ENCODE results near the gene TPST1.

TPST1 gene

GRCh38 chr7:66255534-66256100 lies 50.5 kb downstream of the TPST1 start:
- Histone ChIP-seq H3K4me3 (no peak overlapping the region), H3K27ac (no peak overlapping the region)

DNA sequence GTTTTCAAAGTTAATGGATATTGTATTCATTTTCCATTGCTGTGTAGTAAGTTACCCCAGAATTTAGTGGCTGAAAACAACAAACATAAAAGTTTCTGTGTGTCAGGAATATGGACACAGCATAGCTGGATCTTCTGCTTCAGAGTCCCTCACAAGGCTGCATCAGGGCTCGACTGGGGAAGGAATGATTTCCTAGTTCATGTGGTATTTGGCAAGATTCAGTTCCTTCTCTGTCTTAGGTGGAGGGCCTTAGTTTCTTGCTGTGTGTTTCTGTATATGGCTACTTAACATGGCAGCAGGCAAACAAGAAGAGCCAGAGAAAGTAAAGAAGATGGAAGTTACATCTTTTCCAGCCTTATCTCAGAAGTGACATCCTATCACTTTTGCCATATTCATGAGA lies 51.1 kb downstream of the TPST1 start:
- no peaks in the 10 kb centered on the region for H3K9me3 ChIP-seq (ENCODE audit: low read depth, low read length)
- TF ChIP-seq FOXP2 (optimal IDR thresholded peaks at IDR 0.05; ENCODE audit: control extremely low read depth, extremely low read length, insufficient read depth) (no peak), EZH2 (IDR thresholded peaks at IDR 0.05) (no peak), POLR2AphosphoS5 (IDR thresholded peaks at IDR 0.05; ENCODE audit: borderline replicate concordance, low read depth, low read length) (no peak)
- H3K9ac ChIP-seq (ENCODE audit: insufficient read length) = no peak overlapping the region
- no peak overlapping the region for H3K27ac ChIP-seq
- no peak overlapping the region for H3K4me3 ChIP-seq
- no peak for DNase-seq (ENCODE audit: low read depth, low spot score)
- H3K36me3 ChIP-seq (ENCODE audit: insufficient read depth, low read length) = no peaks in the 10 kb centered on the region

More at GRCh38 chr7:66255534-66256100, 50.5 kb downstream of the TPST1 start:
- Histone ChIP-seq H3K9ac (ENCODE audit: insufficient read length) (no peak overlapping the region), H3K9me3 (ENCODE audit: low read depth, low read length) (no peaks in the 10 kb centered on the region), H3K36me3 (ENCODE audit: insufficient read depth, low read length) (no peaks in the 10 kb centered on the region)
- no peak for TF ChIP-seq FOXP2 (optimal IDR thresholded peaks at IDR 0.05; ENCODE audit: control extremely low read depth, extremely low read length, insufficient read depth)
- no peak for TF ChIP-seq EZH2 (IDR thresholded peaks at IDR 0.05)
- DNase-seq (ENCODE audit: low read depth, low spot score) = no peak

- Histone ChIP-seq H3K9me3 (ENCODE audit: low read depth, low read length) (no peaks in the 10 kb centered on the region), H3K27ac (no peak overlapping the region), H3K4me3 (no peak overlapping the region), H3K9ac (ENCODE audit: insufficient read length) (no peak overlapping the region), H3K36me3 (ENCODE audit: insufficient read depth, low read length) (no peaks in the 10 kb centered on the region)
- TF ChIP-seq POLR2AphosphoS5 (IDR thresholded peaks at IDR 0.05; ENCODE audit: borderline replicate concordance, low read depth, low read length) (no peak), FOXP2 (optimal IDR thresholded peaks at IDR 0.05; ENCODE audit: control extremely low read depth, extremely low read length, insufficient read depth) (no peak), EZH2 (IDR thresholded peaks at IDR 0.05) (no peak)
- no peak for DNase-seq (ENCODE audit: low read depth, low spot score)
These were observed 52.3 kb downstream of the TPST1 start for GRCh38 chr7:66257481-66257880.

DNA sequence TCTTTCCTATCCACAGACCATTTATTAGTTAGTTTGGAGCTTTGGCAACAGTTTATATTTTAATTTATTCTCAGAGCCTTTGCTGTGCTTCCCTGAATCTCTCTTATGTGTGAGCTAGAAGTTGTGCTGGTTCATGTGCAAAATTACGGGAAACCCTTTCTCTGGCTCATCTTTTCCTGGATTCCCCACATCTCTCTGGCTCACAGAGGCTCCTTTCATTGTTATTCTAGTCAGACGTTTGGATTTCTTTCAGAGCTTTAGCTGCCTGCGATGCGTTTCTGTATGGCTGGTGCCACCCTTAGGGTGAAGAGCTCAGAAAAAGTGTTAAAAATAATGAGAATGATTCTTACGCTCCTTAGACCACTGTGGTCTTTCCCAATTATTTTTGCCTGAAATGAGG lies 53.3 kb downstream of the TPST1 start:
- no peak overlapping the region for H3K27ac ChIP-seq

GRCh38 chr7:66261941-66262340 lies 56.8 kb downstream of the TPST1 start:
- Histone ChIP-seq H3K9ac (ENCODE audit: insufficient read length) (no peak overlapping the region), H3K4me3 (no peak overlapping the region), H3K27ac (no peak overlapping the region), H3K9me3 (ENCODE audit: low read depth, low read length) (peaks cover 6% of the 10 kb centered on the region; the same call in 1 of the 2 replicates), H3K36me3 (ENCODE audit: insufficient read depth, low read length) (no peaks in the 10 kb centered on the region)
- no peak for DNase-seq (ENCODE audit: low read depth, low spot score)
- TF ChIP-seq FOXP2 (optimal IDR thresholded peaks at IDR 0.05; ENCODE audit: control extremely low read depth, extremely low read length, insufficient read depth) (no peak), POLR2AphosphoS5 (IDR thresholded peaks at IDR 0.05; ENCODE audit: borderline replicate concordance, low read depth, low read length) (no peak), EZH2 (IDR thresholded peaks at IDR 0.05) (no peak)

More for the DNA sequence above, 53.3 kb downstream of the TPST1 start:
- Histone ChIP-seq H3K36me3 (ENCODE audit: insufficient read depth, low read length) (no peaks in the 10 kb centered on the region), H3K9ac (ENCODE audit: insufficient read length) (no peak overlapping the region), H3K4me3 (no peak overlapping the region), H3K9me3 (ENCODE audit: low read depth, low read length) (no peaks in the 10 kb centered on the region)
- DNase-seq (ENCODE audit: low read depth, low spot score) = no peak
- TF ChIP-seq FOXP2 (optimal IDR thresholded peaks at IDR 0.05; ENCODE audit: control extremely low read depth, extremely low read length, insufficient read depth) (no peak), POLR2AphosphoS5 (IDR thresholded peaks at IDR 0.05; ENCODE audit: borderline replicate concordance, low read depth, low read length) (no peak), EZH2 (IDR thresholded peaks at IDR 0.05) (no peak)

- H3K4me3 ChIP-seq = no peak overlapping the region
- no peak overlapping the region for H3K9ac ChIP-seq (ENCODE audit: insufficient read length)
- H3K27ac ChIP-seq = no peak overlapping the region
- H3K36me3 ChIP-seq (ENCODE audit: insufficient read depth, low read length) = no peaks in the 10 kb centered on the region
- no peak for DNase-seq (ENCODE audit: low read depth, low spot score)
- no peak for TF ChIP-seq POLR2AphosphoS5 (IDR thresholded peaks at IDR 0.05; ENCODE audit: borderline replicate concordance, low read depth, low read length)
- peaks cover 6% of the 10 kb centered on the region; the same call in 1 of the 2 replicates for H3K9me3 ChIP-seq (ENCODE audit: low read depth, low read length)
These were observed 58.8 kb downstream of the TPST1 start for GRCh38 chr7:66263936-66264335.

GRCh38 chr7:66265566-66265965 lies 60.4 kb downstream of the TPST1 start:
- H3K27ac ChIP-seq = no peak overlapping the region
- H3K9me3 ChIP-seq (ENCODE audit: low read depth, low read length) = peaks cover 6% of the 10 kb centered on the region; the same call in 1 of the 2 replicates
- H3K4me3 ChIP-seq = no peak overlapping the region
- no peaks in the 10 kb centered on the region for H3K36me3 ChIP-seq (ENCODE audit: insufficient read depth, low read length)
- TF ChIP-seq EZH2 (IDR thresholded peaks at IDR 0.05) (no peak), FOXP2 (optimal IDR thresholded peaks at IDR 0.05; ENCODE audit: control extremely low read depth, extremely low read length, insufficient read depth) (no peak), POLR2AphosphoS5 (IDR thresholded peaks at IDR 0.05; ENCODE audit: borderline replicate concordance, low read depth, low read length) (no peak)
- no peak overlapping the region for H3K9ac ChIP-seq (ENCODE audit: insufficient read length)
- no peak for DNase-seq (ENCODE audit: low read depth, low spot score)

DNA sequence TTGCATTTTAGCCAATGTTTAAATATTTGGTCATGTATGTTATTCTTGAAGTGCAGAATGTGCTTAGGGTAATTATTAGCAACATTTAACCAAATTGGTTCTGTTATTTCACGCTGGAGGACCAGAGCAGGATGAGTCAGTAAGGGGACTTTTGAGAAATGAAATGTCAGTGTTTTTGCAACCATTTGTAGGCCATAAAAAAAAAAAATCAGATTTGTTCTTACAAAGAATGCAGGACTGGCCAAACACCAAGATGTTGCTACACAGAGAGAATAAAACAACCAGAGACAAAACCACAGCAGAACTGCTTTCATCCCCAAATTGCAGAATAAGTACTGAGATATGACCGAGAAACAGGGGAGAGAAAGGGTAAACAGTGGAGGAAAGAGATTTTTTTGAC lies 62.1 kb downstream of the TPST1 start:
- no peak overlapping the region for H3K9ac ChIP-seq (ENCODE audit: insufficient read length)
- TF ChIP-seq POLR2AphosphoS5 (IDR thresholded peaks at IDR 0.05; ENCODE audit: borderline replicate concordance, low read depth, low read length) = no peak
- no peak for TF ChIP-seq FOXP2 (optimal IDR thresholded peaks at IDR 0.05; ENCODE audit: control extremely low read depth, extremely low read length, insufficient read depth)
- no peak for TF ChIP-seq EZH2 (IDR thresholded peaks at IDR 0.05)
- DNase-seq (ENCODE audit: low read depth, low spot score) = no peak
- no peak overlapping the region for H3K27ac ChIP-seq
- H3K9me3 ChIP-seq (ENCODE audit: low read depth, low read length) = peaks cover 6% of the 10 kb centered on the region; the same call in 1 of the 2 replicates
- no peaks in the 10 kb centered on the region for H3K36me3 ChIP-seq (ENCODE audit: insufficient read depth, low read length)
- H3K4me3 ChIP-seq = no peak overlapping the region

DNA sequence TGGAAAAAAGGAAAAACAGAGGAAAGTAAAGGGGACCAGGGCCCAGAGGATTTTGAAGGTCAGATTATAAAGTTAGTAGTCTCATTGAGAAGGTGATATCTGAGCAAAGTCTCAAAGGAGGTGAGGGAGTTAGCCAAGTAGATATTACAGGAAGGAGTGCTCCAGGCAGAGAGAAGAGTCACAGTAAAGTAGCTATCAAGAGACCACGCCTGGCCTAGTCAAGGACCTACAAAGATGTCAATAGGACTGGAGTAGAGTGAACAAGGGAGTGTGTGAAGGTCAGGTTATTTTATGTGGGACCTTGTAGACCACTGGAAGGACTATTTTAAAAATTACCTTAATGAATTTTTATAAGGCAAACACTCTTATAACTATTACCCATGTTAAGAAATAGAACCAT lies 64.8 kb downstream of the TPST1 start:
- H3K27ac ChIP-seq = peak overlapping the region; percentile 13; the same call in 1 of the 2 replicates
- no peaks in the 10 kb centered on the region for H3K36me3 ChIP-seq (ENCODE audit: insufficient read depth, low read length)
- H3K4me3 ChIP-seq = no peak overlapping the region
- H3K9me3 ChIP-seq (ENCODE audit: low read depth, low read length) = peaks cover 6% of the 10 kb centered on the region; the same call in 1 of the 2 replicates
- DNase-seq (ENCODE audit: low read depth, low spot score) = no peak
- H3K9ac ChIP-seq (ENCODE audit: insufficient read length) = no peak overlapping the region
- TF ChIP-seq EZH2 (IDR thresholded peaks at IDR 0.05) = no peak
- TF ChIP-seq POLR2AphosphoS5 (IDR thresholded peaks at IDR 0.05; ENCODE audit: borderline replicate concordance, low read depth, low read length) = no peak
- TF ChIP-seq FOXP2 (optimal IDR thresholded peaks at IDR 0.05; ENCODE audit: control extremely low read depth, extremely low read length, insufficient read depth) = no peak

All from SK-N-MC (cell line).